Duodenal mucosa (tissue), 2 donors: ENCODE measurements around the gene ATP5PO.

ENCODE experiments used
- H3K27ac ChIP-seq: one replicate; pipeline ENCODE4 v1.7.0; 2013; ENCODE audit warnings: low read depth, low read length
- H3K27me3 ChIP-seq, 2 donors: one replicate each; pipeline ENCODE4 v1.7.0; 2013; ENCODE audit warnings: low read length in 2 of 2, control low read depth in 1 of 2; ENCODE audit not compliant: insufficient read depth in 2 of 2, control insufficient read depth in 1 of 2
- H3K36me3 ChIP-seq, 2 donors: one replicate each; pipeline ENCODE4 v1.7.0; 2013; ENCODE audit warnings: low read length in 2 of 2, control low read depth in 1 of 2; ENCODE audit not compliant: insufficient read depth in 2 of 2, control insufficient read depth in 1 of 2
- H3K4me1 ChIP-seq, 2 donors: one replicate each; pipeline ENCODE4 v1.7.0; 2013; ENCODE audit warnings: low read length in 2 of 2, control low read depth in 1 of 2; ENCODE audit not compliant: insufficient read depth in 2 of 2, control insufficient read depth in 1 of 2
- H3K4me3 ChIP-seq, 2 donors: one replicate each; pipeline ENCODE4 v1.7.0; 2013; ENCODE audit warnings: low read length in 2 of 2, low read depth in 1 of 2
- H3K9ac ChIP-seq, 2 donors: one replicate each; pipeline ENCODE4 v1.7.0; 2013; ENCODE audit warnings: low read length in 2 of 2, low read depth in 1 of 2
- H3K9me3 ChIP-seq, 2 donors: one replicate each; pipeline ENCODE4 v1.7.0; 2013; ENCODE audit warnings: low read length in 2 of 2, control low read depth in 1 of 2; ENCODE audit not compliant: control insufficient read depth in 1 of 2

ATP5PO gene

GRCh38 chr21:33901412-33902288 is 14.0 kb downstream of the ATP5PO start:
- Histone ChIP-seq H3K9ac (no peak overlapping the region), H3K27ac (no peak overlapping the region), H3K4me1 (no peaks in the 10 kb centered on the region), H3K36me3 (peaks cover 26 to 59% of the 10 kb centered on the region in 2 donors), H3K27me3 (no peaks in the 10 kb centered on the region), H3K9me3 (no peaks in the 10 kb centered on the region), H3K4me3 (no peak overlapping the region)

- Histone ChIP-seq H3K9me3 (no peaks in the 10 kb centered on the region), H3K4me1 (peaks cover 11% of the 10 kb centered on the region in 2 donors), H3K4me3 (no peak overlapping the region), H3K27me3 (no peaks in the 10 kb centered on the region), H3K9ac (no peak overlapping the region), H3K27ac (no peak overlapping the region), H3K36me3 (peaks cover 13 to 34% of the 10 kb centered on the region in 2 donors)
Observed at GRCh38 chr21:33899199-33899598, 16.4 kb downstream of the ATP5PO start.

- Histone ChIP-seq H3K9ac (no peak overlapping the region), H3K36me3 (peaks cover 13 to 29% of the 10 kb centered on the region in 2 donors), H3K4me1 (peaks cover 11% of the 10 kb centered on the region in 2 donors), H3K27ac (no peak overlapping the region), H3K27me3 (no peaks in the 10 kb centered on the region), H3K9me3 (no peaks in the 10 kb centered on the region), H3K4me3 (no peak overlapping the region)
Observed at GRCh38 chr21:33898586-33898985, 17.0 kb downstream of the ATP5PO start.

- H3K27ac ChIP-seq = no peak overlapping the region
- H3K27me3 ChIP-seq = no peaks in the 10 kb centered on the region
- H3K4me1 ChIP-seq = peaks cover 11% of the 10 kb centered on the region in 2 donors
- no peaks in the 10 kb centered on the region for H3K9me3 ChIP-seq
- no peak overlapping the region for H3K4me3 ChIP-seq
- H3K36me3 ChIP-seq = peaks cover 9 to 21% of the 10 kb centered on the region in 2 donors
- H3K9ac ChIP-seq = no peak overlapping the region
Observed at GRCh38 chr21:33897739-33898138, 17.9 kb downstream of the ATP5PO start.

GRCh38 chr21:33897098-33897497 is 18.5 kb downstream of the ATP5PO start:
- peaks cover 3 to 15% of the 10 kb centered on the region in 2 donors for H3K36me3 ChIP-seq
- H3K9me3 ChIP-seq = no peaks in the 10 kb centered on the region
- H3K9ac ChIP-seq = no peak overlapping the region
- no peak overlapping the region for H3K27ac ChIP-seq
- H3K4me3 ChIP-seq = no peak overlapping the region
- H3K27me3 ChIP-seq = no peaks in the 10 kb centered on the region
- H3K4me1 ChIP-seq = peaks cover 11% of the 10 kb centered on the region in 2 donors

- Histone ChIP-seq H3K4me3 (no peak overlapping the region), H3K9me3 (no peaks in the 10 kb centered on the region), H3K27ac (no peak overlapping the region)
Observed at GRCh38 chr21:33896691-33897090, 18.9 kb downstream of the ATP5PO start.

GRCh38 chr21:33895356-33895755 is 20.2 kb downstream of the ATP5PO start:
- H3K9ac ChIP-seq = no peak overlapping the region
- no peaks in the 10 kb centered on the region for H3K9me3 ChIP-seq
- H3K36me3 ChIP-seq = peaks cover 0 to 5% of the 10 kb centered on the region in 2 donors
- H3K4me3 ChIP-seq = peak overlapping the region; percentile 23 to 57
- peaks cover 11% of the 10 kb centered on the region in 2 donors for H3K4me1 ChIP-seq
- no peak overlapping the region for H3K27ac ChIP-seq
- H3K27me3 ChIP-seq = no peaks in the 10 kb centered on the region

More at GRCh38 chr21:33896691-33897090, 18.9 kb downstream of the ATP5PO start:
- Histone ChIP-seq H3K9ac (no peak overlapping the region), H3K4me1 (peaks cover 11% of the 10 kb centered on the region in 2 donors), H3K36me3 (peaks cover 1 to 11% of the 10 kb centered on the region in 2 donors), H3K27me3 (no peaks in the 10 kb centered on the region)

- Histone ChIP-seq H3K9me3 (no peaks in the 10 kb centered on the region), H3K4me1 (peaks cover 11% of the 10 kb centered on the region in 2 donors), H3K4me3 (peak overlapping the region; percentile 23 to 57), H3K27me3 (no peaks in the 10 kb centered on the region), H3K9ac (peak overlapping the region in 1 of 2 donors; percentile 25), H3K36me3 (peaks cover 0 to 5% of the 10 kb centered on the region in 2 donors), H3K27ac (no peak overlapping the region)
Observed at GRCh38 chr21:33894736-33895288, 20.8 kb downstream of the ATP5PO start.

- peaks cover 11% of the 10 kb centered on the region in 2 donors for H3K4me1 ChIP-seq
- H3K9ac ChIP-seq = no peak overlapping the region
- peaks cover 0 to under 1% of the 10 kb centered on the region in 2 donors for H3K36me3 ChIP-seq
- no peak overlapping the region for H3K4me3 ChIP-seq
- H3K9me3 ChIP-seq = no peaks in the 10 kb centered on the region
- no peaks in the 10 kb centered on the region for H3K27me3 ChIP-seq
- H3K27ac ChIP-seq = no peak overlapping the region
Observed at GRCh38 chr21:33893917-33894316, 21.7 kb downstream of the ATP5PO start.

GRCh38 chr21:33892853-33893252 is 22.8 kb downstream of the ATP5PO start:
- Histone ChIP-seq H3K9me3 (no peaks in the 10 kb centered on the region), H3K4me3 (no peak overlapping the region), H3K36me3 (no peaks in the 10 kb centered on the region), H3K27me3 (no peaks in the 10 kb centered on the region), H3K4me1 (peaks cover 11% of the 10 kb centered on the region in 2 donors), H3K27ac (no peak overlapping the region), H3K9ac (no peak overlapping the region)
